Neutrophil (primary cell): ENCODE data around the gene SLC26A11.

Source experiments
- H3K27ac ChIP-seq: fragments of 200-600 bp; sonication (generic); 2 replicates; pipeline ENCODE4 v1.5.1; 2016; ENCODE audit warnings: mild to moderate bottlenecking, moderate library complexity
- H3K27me3 ChIP-seq: fragments of 200-600 bp; sonication (generic); 2 replicates; pipeline ENCODE4 v1.6.0; 2016; ENCODE audit warnings: mild to moderate bottlenecking
- H3K36me3 ChIP-seq: fragments of 200-600 bp; sonication (generic); 2 replicates; pipeline ENCODE4 v1.5.1; 2017
- H3K4me1 ChIP-seq, 2 experiments: fragments of 200-600 bp in 1 of 2; sonication (generic) in 1 of 2; 1 replicate in 1 of 2; 2 replicates in 1 of 2; pipeline versions ENCODE4 v1.5.1 to v1.6.1; 2013 to 2016; ENCODE audit warnings: low read depth in 1 of 2, low read length in 1 of 2, mild to moderate bottlenecking in 1 of 2, moderate library complexity in 1 of 2; ENCODE audit not compliant: control insufficient read depth in 1 of 2, insufficient read depth in 1 of 2
- H3K4me3 ChIP-seq, 2 experiments: fragments of 200-600 bp in 1 of 2; sonication (generic) in 1 of 2; 1 replicate in 1 of 2; 2 replicates in 1 of 2; pipeline ENCODE4 v1.5.1; 2013 to 2016; ENCODE audit warnings: low read depth in 1 of 2, low read length in 1 of 2, mild to moderate bottlenecking in 1 of 2, moderate library complexity in 1 of 2
- H3K9me3 ChIP-seq: fragments of 200-600 bp; sonication (generic); 2 replicates; pipeline ENCODE4 v1.5.1; 2016
- TF ChIP-seq, protein P1 (sequence below): fragments of 200-600 bp; sonication (generic); IDR thresholded peaks from 2 replicates; pipeline ENCODE4 v1.5.1; 2016; ENCODE audit warnings: antibody characterized with exemption

The SLC26A11 gene

DNA sequence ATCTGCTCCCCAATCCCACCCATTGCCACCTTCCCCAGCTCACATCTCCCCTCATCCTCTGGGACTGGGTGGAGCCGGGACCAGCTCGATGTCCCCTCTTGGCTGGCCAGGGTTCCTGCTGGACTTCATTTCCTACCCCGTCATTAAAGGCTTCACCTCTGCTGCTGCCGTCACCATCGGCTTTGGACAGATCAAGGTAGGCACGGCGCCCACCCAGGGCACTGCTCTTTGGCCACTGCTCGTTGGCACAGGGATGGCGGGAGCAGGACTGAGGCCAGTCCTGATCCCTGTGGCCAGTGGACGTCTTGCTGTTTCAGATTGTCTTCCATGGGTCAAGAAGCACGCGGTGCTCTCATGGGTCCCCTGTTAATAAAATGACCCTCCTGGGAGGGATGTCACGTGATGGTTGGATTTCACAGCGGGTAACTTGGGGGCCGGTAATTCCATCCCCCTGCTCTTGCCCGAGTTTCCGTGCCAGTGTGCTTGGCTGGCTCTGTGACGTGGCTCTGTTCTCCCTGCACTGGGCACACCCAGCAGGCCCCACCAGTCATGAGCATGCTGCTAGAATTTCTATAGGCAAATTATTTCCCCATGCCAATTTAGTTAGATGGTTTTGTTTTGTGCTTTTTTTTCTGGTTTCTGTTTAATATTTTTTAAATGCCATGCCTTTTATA is 3.1 kb downstream of the SLC26A11 start:
- H3K27ac ChIP-seq = no peak overlapping the region
- H3K36me3 ChIP-seq = no peaks in the 10 kb centered on the region
- H3K9me3 ChIP-seq = no peaks in the 10 kb centered on the region
- TF ChIP-seq, protein P1, sequence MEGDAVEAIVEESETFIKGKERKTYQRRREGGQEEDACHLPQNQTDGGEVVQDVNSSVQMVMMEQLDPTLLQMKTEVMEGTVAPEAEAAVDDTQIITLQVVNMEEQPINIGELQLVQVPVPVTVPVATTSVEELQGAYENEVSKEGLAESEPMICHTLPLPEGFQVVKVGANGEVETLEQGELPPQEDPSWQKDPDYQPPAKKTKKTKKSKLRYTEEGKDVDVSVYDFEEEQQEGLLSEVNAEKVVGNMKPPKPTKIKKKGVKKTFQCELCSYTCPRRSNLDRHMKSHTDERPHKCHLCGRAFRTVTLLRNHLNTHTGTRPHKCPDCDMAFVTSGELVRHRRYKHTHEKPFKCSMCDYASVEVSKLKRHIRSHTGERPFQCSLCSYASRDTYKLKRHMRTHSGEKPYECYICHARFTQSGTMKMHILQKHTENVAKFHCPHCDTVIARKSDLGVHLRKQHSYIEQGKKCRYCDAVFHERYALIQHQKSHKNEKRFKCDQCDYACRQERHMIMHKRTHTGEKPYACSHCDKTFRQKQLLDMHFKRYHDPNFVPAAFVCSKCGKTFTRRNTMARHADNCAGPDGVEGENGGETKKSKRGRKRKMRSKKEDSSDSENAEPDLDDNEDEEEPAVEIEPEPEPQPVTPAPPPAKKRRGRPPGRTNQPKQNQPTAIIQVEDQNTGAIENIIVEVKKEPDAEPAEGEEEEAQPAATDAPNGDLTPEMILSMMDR = no peak
- peaks cover 97% of the 10 kb centered on the region for H3K27me3 ChIP-seq
- H3K4me3 ChIP-seq = no peak overlapping the region
- peaks cover 15% of the 10 kb centered on the region in 2 experiments for H3K4me1 ChIP-seq

DNA sequence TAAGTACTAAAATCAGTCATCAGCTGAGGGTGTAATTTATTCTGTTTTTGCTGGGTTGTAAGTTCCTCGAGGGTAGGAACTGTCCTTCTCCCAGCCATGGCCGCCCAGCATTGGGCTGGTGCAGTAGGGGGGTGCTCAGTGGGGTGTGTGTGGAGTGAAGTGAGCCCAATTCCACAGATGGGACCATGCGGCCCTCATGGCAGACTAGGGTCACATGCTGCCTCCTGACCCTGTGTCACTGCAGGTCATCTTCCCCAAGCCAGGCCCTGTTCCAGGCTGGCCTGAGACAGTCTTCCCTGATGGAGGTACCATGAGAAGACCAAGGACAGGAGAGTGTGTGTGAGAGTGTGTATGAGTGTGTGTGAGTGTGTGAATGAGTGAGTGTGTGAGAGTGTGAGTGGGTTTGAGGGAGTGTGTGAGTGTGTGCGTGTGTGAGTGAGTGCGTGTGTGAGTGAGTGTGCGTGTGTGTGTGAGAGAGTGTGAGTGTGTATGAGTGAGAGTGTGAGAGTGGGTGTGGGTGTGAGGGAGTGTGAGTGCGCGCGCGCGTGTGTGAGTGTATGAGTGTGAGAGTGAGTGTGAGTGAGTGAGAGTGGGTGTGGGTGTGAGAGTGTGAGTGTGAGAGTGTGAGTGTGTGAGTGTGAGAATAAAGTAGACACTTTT is 3.7 kb downstream of the SLC26A11 start:
- H3K4me1 ChIP-seq = peaks cover 13 to 15% of the 10 kb centered on the region in 2 experiments
- H3K36me3 ChIP-seq = no peaks in the 10 kb centered on the region
- H3K4me3 ChIP-seq = no peak overlapping the region
- TF ChIP-seq, protein P1 = no peak
- no peak overlapping the region for H3K27ac ChIP-seq
- H3K9me3 ChIP-seq = no peaks in the 10 kb centered on the region
- peaks cover 97% of the 10 kb centered on the region for H3K27me3 ChIP-seq

DNA sequence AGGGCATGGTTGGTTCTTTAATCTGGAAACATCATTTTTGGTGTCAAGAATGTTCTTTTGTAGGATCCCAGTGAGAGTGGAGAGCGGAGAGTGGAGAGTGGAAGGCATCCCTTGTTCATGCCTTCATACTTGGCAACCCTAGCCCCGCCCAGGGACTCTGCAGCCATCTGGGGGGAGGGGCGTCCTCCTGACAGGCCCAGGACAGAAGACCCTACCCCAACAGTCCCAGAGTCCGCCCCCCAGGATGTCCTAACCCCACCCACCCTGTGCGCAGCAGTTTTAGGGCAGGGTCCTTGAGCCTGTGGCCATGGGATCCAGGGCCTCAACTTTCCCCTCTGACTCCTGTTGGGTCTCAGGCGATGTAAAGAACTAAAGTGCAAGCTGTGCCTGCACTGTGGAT is 4.5 kb downstream of the SLC26A11 start:
- Histone ChIP-seq H3K4me1 (peaks cover 6 to 8% of the 10 kb centered on the region in 2 experiments), H3K36me3 (no peaks in the 10 kb centered on the region), H3K9me3 (no peaks in the 10 kb centered on the region), H3K27me3 (peaks cover 93% of the 10 kb centered on the region), H3K4me3 (no peak overlapping the region), H3K27ac (no peak overlapping the region)
- TF ChIP-seq, protein P1 = no peak

DNA sequence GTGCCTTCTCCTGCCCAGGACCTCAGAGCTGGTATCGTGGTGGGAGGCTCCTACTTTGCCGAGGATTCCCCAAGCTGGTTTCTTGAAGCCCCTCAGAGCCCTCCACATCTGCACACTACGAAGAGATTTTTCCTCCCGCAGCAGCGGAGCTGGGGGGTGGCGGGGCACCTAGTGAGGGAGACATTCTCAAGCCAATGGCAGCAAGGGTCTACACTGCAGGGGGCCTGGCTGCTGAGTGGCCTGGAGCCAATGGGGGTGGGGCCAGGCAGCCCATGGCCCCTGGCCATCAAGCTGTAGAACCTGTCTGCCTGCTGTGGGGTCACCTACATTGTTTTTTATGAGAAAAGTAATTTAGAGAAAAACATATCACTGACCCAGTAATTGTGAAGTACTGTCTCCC is 5.0 kb downstream of the SLC26A11 start:
- Histone ChIP-seq H3K4me3 (no peak overlapping the region), H3K4me1 (peaks cover 3% of the 10 kb centered on the region in 2 experiments), H3K36me3 (no peaks in the 10 kb centered on the region), H3K27ac (no peak overlapping the region), H3K9me3 (no peaks in the 10 kb centered on the region), H3K27me3 (peaks cover 88% of the 10 kb centered on the region)
- TF ChIP-seq, protein P1 = no peak

DNA sequence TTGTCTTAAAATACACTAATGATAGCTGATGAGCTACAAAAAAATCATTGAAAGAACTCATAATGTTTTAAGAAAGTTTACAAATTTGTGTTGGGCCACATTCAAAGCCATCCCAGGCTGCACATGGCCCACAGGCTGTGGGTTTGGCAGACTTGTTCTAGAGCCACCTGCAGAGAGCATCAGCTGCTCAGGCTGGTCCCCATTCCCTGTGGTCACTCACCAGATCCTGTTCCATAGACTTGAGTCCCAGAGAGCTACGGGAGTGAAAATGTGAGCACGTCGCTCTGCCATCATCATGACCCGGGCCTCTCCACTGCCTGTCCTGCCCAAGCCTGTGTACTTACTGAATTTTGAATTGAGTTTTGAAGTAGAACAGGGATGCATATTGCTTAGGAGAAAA is 6.9 kb downstream of the SLC26A11 start:
- H3K4me3 ChIP-seq = no peak overlapping the region
- no peaks in the 10 kb centered on the region for H3K36me3 ChIP-seq
- peaks cover 75% of the 10 kb centered on the region for H3K27me3 ChIP-seq
- no peaks in the 10 kb centered on the region for H3K9me3 ChIP-seq
- no peak overlapping the region for H3K27ac ChIP-seq
- no peaks in the 10 kb centered on the region for H3K4me1 ChIP-seq
- TF ChIP-seq, protein P1 = no peak
